Measurements from ENCODE around the gene CPNE1.
"Not testable (repeated sequence)": the region's sequence is repeated elsewhere in the genome, so short reads cannot be mapped to it uniquely, and the experiment has no call there.

Gene CPNE1

DNA sequence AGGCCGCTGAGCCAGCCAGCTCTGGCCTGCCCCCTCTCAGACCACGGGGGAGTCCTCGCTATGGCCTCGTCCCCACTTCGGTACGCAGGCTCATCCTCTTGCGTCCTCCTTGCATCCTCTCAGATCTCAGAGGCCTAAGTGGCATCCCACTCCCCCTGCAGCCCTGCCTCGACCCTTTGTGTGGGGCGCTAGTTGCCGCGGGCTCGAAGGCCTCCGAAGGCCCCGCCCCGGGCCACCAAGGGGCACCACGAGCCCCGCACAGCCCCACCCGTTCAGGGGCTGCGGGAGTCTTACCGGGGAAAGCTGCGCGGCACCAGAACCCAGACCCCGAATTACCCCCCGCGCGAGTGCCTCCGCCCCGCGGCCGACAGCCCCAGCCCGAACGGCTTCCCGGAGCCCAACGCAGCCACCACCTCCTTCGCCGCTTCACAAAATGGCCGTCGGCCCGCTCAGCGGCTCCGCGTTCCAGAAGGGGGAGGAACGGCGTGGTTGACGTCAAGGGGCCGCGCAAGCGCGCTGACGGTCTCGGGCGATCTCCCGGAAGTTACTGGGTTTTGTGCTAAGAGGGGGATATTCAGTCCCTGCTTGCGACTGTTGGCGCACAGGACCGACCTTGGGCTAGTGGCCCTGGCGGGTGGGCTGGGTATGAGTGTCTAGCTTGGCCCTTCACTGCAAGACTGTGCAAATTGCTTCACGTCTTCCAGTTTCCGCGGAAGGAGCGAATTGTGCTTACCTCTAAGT lies at the start of gene CPNE1, which contains the start of gene RBM12:
Gene CPNE1 (minus strand): TSS at position 435 of the 741 bp plus-strand sequence. CDS start 31,977 bp downstream, outside the sequence.
Gene RBM12 (minus strand): TSS at position 435 of the 741 bp plus-strand sequence. CDS start 9,578 bp downstream, outside the sequence.
- peak; percentile 83 for DNase-seq (ENCODE audit: low read depth)

DNA sequence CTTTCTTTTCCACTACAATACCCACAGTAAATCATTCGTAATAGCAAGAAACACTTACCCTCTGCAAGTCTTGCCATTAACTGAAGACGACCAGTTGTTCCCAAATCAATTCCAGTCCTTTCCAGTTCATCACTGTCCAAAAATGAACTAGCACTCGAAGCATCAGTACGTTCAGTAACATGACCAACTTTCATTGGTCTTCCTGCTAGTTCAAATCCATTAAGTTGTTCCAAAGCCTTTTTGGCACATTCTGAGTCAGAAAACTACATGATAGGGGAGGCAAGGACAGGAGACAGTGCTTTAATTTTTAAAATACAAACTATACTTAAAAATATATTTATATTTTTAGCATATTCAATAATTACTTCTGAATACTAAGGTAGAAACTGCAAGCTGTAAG lies 49.4 kb upstream of the CPNE1 start:
- no peak for DNase-seq (ENCODE audit: low read depth)

DNA sequence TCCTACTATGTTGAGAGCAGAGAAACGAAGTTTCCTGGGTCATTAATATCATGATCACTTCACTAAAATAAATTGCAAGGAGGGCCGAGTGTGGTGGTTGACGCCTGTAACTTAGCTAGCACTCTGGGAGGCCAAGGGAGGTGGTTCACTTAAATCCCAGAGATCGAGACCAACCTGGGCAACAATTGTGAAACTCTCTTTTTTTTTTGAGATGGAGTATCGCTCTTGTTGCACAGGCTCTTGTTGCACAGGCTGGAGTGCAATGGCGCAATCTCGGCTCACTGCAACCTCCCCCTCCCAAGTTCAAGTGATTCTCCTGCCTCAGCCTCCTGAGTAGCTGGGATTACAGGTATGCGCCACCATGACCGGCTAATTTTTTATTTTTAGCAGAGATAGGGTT lies 48.4 kb upstream of the CPNE1 start:
- DNase-seq (ENCODE audit: low read depth): not testable (repeated sequence)

DNA sequence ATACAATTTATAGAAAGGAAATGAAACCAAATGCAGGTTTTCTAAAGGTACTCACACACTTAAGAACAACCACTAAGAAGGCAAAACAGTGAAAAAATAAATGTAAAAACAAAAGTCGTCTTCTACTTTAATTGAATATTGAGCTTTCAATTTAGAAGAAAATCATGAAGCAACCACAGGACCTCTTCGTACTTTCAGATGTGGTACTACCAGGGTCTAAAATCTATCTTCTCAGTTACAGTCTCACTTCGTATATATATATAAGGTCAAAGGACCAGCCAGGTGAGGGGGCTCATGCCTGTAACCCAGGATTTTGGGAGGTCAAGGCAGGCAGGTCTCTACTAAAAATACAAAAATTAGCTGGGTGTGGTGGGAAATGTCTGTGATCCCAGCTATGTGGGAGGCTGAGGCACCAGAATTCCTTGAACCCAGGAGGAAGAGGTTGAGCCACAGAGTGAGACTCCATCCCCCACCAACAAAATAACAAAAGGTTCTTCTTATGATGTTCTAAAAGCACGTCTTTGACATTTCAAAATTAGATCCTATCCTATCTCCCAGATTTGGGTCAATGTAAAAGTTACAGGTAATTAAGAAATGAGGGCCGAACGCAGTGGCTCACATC lies 47.0 kb upstream of the CPNE1 start:
- DNase-seq (ENCODE audit: low read depth): no peak

DNA sequence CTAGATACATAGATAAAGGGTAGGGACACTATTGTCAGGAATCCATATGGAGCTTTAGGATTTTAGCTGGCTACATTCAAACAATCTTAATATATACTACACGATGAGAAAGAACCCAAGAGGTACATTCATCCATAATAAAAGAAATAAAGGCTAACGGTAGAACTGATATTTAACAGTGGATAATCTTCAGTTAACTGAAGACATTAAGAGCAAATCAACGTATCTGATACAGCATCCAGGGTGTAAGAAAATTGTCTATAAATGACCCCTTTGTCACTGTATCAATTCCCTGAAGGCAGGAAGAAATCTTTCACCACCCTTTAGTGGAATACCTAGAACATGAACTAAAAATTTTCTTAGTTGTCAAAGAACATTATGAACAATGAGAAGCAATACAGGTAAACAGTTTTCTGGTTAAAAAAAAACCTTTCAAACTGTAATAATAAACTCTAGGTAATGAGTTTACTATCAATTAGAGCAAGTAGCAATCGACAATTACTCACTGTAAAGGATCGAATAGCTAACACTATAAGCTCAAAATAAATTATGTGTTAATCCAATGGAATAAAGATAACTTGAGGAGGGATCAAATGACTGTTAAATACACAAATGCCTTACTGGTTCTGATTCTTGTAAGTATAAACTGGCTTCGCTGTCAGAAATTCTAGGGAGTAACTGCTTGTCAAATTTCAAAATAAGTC lies 46.3 kb upstream of the CPNE1 start:
- no peak for DNase-seq (ENCODE audit: low read depth)

DNA sequence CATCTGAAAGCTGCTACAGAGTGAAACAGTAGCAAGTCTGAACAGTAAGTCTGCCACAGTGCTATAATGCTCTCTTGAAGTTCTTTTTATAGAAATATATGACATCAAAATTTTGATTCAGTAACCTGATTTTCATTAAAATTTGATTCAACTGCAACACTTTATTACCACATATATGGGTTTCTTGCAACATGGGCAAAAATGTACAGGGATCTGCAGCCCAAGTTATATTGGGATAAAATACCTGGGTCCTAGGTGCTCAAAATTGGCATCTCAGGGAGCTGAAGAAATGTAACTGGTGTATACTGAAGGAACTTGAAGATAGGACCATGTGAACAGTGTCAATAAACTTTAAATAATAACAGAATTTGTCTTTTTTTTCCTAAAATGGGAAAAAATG lies 45.3 kb upstream of the CPNE1 start:
- DNase-seq (ENCODE audit: low read depth): no peak

DNA sequence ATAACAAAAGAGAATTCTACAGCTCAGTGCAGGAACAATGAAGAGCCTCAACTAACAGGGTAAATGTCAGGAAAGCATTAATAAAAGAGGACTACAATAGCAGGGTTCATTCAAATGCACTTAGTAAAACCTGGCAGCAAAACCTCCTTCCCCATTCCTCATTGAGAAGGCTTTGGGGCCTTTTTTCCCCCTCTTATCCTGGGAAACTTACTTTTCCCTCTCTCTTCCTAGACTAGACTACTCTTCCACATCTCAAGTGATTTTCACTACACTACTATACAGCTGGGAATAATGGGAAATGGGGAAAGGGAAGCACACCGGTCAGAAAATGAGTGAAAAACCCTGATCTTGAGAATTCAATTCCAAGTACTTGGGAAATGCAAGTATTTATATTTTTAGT lies 44.6 kb upstream of the CPNE1 start:
- no peak for DNase-seq (ENCODE audit: low read depth)

DNA sequence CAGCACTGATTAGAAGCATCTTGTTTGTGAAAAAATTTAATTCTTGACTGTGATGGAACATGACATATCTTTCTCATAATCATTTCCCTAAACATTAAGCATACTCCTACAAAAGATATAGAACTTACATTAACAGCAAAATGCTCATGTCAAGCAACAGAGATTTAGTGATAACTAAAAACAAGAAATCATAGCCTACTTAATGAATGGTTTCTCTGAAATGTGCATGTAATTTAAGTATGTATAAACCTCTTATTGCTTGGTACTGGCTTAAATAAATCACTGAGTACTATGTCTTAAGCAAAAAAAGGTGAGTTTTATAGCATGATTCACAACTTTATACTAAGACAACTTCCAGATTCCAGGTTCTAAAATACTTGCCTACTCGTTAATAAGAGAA lies 43.8 kb upstream of the CPNE1 start:
- DNase-seq (ENCODE audit: low read depth): no peak

DNA sequence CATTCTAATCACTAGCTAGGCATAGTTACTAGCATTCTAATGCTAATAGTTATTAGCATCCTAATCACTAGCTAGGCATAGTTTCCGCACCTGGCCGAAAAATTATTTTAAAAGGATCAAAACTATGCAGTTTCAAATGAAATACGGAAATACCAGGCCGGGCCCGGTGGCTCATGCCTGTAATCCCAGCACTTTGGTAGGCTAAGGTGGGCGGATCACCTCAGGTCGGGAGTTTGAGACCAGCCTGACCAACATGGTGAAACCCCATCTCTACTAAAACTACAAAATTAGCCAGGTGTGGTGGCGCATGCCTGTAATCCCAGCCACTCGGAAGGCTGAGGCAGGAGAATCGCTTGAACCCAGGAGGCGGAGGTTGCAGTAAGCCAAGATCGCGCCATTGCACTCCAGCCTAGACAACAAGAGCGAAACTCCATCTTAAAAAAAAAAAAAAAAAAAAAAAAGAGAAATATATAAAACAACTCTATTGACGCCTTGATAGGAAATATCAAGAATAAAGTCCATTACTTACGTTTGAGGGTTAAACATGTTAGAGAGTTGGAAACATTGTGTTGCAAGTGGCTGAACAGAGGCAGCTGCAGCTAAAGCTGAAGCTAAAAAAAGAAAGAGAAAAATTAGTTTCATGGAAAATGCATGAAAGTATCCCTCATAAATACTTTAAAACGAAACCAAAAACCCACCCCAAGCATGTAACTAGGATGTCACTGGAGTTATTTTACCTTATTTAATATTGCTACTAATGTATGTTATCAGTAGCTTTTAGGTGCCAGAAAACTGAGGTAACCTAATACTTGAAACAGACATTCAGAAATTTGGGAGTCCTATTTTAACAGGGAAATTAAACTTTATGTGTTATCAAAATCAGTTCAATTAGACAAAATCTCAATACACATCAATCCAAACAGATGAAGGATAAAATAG lies 42.2 kb upstream of the CPNE1 start:
- not testable (repeated sequence) for DNase-seq (ENCODE audit: low read depth)

DNA sequence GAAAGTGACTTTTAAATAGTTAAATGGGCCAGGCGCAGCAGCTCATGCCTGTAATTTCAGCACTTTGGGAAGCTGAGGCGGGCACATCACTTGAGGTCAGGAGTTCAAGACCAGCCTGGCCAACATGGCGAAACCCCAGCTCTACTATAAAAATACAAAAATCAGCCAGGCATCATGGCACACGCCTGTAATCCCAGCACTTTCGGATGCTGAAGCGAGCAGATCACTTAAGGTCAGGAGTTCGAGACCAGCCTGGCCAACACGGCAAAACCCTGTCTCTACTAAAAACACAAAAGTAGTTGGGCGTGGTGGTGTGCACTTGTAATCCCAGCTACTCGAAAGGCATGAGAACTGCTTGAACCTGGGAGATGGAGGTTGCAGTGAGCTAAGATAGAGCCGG lies 41.2 kb upstream of the CPNE1 start:
- not testable (repeated sequence) for DNase-seq (ENCODE audit: low read depth)

DNA sequence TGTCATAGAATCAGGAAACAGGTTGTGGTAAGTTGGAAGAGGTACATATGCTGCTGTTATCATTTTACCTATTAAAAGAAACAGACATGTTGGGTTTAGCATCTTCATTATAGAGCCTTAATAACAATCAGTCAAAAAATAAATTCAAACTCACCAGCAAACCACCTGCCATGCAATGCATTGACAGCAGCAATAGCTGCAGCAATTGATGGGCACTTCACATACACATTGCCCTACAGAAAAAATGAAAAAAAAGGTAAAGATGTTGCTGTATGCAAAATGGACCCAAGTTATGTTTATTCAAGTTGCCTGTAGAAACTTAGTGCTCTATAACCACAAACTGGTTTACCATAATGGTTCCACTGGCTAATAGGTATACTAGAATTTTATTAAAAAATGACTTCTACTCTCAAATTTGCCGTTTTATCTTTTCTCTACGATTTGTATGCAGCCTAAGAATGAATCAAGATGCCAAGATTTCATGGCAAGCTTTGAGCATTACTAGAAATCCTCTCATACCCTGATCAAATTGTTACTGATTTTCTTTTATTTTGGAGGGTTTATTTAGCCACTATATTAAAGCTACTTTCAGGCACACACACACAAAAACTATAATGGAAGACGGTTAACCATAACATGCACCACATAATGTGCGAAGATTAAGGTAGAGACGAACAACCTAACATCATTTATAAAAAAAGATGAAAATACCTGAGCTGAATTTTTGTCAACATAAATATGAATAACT lies 40.0 kb upstream of the CPNE1 start:
- no peak for DNase-seq (ENCODE audit: low read depth)

DNA sequence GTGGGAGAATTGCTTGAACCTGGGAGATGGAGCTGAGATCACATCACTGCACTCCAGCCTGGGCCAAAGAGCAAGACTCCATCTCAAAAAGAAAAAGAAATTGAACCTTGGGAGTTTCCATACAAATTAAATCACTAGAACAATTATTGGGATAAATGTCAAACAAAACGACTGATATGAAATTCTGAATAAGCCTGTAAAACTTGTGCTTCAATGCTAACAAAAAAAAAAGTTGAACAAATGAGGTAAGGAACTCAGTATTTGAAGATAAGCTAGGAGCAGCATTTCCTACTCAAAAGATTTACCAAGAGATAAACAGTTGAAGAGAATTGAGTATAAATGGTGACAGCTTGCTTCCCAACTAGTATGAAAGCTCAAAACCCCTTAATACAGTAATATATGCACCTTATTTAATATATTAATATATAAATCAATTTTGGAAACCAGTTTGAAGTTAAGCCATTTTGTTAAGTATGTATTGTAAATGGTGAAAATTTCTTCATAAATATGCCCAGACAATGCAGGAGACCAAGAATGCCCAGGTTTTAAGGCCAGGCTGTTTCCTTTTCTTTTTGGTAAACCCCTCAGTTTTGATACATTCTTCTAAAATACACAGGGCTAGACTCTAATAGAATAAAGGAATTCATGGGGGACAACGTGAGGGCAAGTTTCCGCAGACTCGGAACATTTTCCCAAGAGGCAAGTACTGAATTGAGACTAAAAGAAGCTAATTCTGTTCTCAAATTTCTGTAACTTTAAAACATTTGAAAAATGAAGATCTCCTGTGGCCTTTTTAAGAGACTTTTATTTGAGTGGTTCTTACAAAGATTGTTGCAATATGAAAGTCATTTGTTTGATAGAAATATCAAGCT lies 38.4 kb upstream of the CPNE1 start:
- no peak for DNase-seq (ENCODE audit: low read depth)

DNA sequence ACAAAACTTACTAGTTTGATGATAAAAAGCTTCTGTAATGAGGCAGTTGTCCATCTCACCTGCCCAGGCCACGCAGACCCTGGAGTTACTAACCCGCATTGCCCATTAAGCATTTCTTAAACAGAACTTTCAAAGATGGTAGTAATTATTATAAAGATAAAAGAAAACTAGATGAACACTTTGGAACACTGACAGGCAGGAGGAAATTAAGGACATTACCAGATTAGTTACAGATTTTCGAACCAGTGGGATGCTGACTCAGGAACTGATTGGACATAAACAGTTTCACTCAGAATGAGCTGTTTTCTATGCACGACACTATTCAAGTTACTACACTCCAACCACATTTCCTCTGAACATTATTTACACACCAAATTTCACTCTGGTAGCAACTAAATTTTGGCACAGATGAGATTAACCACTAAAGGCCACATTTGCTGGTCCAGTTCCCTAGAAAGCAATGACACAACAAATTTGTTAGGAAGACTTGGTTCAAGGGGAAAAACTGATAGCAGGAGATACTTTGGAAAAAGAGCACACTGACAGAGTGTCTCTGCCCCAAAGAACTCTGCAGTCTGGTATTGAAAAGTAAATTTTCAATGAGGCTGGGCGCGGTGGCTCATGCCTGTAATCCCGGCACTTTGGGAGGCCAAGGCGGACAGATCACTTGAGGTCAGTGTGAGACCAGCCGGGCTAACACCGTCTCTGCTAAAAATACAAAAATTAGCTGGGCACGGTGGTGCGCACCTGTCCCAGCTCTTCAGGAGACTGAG lies 37.5 kb upstream of the CPNE1 start:
- no peak for DNase-seq (ENCODE audit: low read depth)

DNA sequence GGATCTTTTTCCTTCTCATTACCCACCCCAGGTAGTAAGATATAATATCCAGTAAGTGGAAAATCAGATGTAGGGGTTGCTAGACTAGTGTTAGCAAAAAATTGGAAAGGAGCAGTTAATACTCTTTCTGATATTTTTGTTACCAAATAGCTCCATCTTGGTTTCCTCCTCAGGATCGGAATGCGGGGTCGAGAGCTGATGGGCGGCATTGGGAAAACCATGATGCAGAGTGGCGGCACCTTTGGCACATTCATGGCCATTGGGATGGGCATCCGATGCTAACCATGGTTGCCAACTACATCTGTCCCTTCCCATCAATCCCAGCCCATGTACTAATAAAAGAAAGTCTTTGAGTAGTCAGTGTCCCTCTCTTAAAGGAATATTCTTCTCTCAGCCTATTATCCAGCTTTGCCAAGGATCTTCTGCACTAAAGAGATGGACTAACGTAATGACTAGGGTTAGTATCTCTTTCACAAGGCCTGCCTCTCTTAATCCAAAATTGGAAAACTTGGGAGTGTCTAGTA lies 36.0 kb upstream of the CPNE1 start:
- no peak for DNase-seq (ENCODE audit: low read depth)

DNA sequence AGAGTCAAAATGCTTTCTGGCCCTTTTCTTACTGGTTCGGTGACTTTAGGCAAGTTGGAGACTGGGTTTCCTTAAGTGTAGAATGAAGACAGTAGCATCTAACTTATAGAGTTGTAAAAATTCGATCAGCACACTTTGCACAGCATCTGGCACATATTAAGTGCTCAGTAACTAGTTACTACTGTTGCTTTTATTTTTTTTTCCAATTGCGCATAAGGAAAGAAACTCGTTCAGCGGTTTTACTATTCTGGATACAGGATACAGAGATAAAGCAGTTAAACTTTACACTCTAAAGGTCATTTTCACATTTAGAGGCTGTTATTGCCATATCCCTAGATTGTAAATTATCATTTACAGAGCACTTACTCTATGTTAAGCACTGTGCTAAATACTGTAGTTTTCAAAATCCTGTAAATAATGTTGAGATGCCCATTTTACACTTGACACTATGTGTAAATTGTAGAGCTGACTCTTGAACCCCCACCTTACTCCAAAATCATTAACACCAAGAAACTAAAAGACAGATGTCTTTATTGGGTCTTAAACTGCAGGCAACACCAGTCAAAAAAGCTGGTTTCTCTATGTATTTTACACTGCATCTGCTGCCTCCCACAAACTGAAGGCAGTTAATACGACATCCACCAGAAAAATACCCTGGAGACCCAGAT lies 35.4 kb upstream of the CPNE1 start:
- DNase-seq (ENCODE audit: low read depth): no peak

DNA sequence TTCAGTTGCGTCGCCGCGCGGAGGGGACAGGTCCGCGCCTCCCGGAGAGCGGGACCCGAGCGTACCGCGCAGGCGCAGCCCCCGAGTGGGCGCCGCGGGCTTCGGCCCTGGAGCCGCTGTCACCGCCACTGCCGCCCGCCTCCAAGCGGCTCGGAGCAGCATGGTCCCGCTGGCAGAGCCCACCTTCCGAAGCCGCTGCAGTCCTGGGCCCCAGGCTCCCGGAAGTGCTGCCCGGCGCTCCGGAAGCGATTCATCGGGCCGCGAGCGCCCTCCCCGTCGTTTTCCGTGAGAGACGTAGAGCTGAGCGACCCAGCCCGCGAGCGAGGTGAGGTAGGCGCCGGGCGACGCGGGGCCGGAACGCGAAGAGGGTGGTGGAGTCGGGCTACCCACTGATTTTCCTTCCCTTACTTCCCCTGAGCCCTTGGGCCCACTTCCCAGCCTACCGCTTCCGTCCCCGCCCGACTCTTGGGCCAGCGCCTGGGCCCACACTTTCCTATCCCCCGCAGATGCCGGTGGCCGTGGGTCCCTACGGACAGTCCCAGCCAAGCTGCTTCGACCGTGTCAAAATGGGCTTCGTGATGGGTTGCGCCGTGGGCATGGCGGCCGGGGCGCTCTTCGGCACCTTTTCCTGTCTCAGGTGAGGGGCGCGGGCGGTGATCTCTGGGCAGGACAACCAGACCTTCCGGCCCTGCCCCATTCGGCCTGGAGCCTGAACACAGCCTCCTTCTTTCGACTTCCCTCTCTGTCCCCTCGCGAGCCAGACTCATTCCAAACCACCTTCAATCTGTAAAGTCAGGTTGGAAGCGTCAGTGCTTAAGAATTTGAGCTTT lies 34.6 kb upstream of the CPNE1 start, which contains the start of the genes NFS1 and ROMO1:
Gene NFS1 (minus strand): TSS at position 226 of the 830 bp plus-strand sequence. CDS start 64 bp downstream, at position 162.
Gene ROMO1 (plus strand): TSS at position 279 of the 830 bp plus-strand sequence. CDS start 228 bp downstream, at position 507.
- DNase-seq (ENCODE audit: low read depth): peak; percentile 76

Data from CMK (cell line).